Activated T-cell treated with anti-CD3 and anti-CD28 coated beads for 48 hours (primary cell): ENCODE data around the gene CXorf58.

Experiments
- DNase-seq: peaks from one replicate; pipeline ENCODE4 v3.0.0-alpha.2; 2020; ENCODE audit warnings: low read depth

CXorf58 gene

DNA sequence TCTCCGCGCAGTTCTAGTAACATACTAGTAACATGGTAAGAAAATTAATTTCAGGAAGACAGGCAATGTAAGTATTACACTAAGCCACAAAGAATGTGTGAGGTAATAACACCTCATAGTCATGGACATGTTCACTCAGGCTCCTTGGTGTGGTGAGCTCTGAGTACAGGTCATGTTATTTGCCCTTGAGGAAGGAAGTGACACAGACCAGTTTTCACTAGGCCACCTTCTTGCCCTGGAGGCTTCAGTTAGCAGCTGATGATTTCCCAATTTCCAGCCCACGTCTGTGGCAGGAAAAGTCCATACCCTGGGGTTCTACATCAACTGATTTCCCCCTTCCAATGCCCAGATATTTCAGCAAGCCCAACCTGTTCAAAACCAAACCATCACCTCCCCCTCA lies 6.7 kb upstream of the CXorf58 start:
- DNase-seq: no peak

DNA sequence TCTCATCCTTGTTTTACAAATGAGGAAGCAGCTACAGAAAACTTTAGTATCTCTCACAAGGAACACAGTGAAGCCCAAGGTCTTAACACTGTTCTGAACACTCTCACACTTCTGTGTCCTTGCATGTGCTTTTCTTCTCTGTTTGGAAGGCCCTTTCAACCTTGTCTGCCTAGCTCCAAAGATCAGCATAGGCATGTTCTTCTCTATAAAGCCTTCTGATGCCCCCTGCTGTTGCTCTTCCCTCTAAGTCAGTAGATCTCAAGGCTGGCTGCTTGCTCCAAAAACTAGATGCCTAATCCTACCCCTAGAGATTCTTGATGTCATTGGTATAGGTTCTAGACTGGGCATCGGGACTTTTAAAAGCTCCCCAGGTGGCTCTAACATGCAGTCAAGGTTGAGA lies 6.0 kb upstream of the CXorf58 start:
- DNase-seq: no peak

DNA sequence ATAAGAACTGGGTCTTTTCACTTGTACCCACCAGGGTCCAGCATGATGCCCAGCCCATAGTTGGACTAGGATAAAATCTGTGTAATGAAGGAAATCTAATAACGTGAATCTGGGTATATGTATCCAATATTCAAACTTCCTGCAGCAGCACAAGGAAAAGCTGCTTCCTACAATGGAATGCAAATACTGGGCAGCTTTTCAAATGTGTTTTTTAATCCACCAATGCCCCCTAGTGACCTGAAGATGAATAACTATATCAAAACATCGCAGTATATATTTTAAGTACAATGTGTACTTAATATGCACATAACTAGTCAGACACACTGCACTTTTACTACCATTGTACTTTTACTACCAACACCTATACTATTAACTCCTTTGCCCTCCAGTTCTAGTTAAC lies 5.4 kb upstream of the CXorf58 start:
- DNase-seq: no peak

DNA sequence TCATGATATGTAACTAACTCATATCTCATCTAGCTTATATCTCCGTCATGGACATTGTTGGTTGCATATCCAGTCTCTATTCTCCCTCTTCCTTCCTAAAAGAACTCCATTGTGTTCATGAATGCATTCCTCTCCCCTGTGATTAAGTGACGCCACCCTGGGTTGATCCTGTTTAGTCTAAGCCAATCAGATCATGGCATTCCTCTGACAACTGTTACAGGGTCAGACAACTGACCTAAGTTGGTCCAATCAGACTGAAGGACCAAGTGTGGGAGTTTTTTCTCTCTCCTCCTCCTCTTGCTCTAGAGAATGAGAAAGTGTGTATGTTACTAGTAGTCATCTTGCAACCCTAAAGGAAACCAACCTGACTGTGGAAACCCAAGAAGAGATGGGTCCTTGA lies 3.7 kb upstream of the CXorf58 start:
- DNase-seq: no peak

DNA sequence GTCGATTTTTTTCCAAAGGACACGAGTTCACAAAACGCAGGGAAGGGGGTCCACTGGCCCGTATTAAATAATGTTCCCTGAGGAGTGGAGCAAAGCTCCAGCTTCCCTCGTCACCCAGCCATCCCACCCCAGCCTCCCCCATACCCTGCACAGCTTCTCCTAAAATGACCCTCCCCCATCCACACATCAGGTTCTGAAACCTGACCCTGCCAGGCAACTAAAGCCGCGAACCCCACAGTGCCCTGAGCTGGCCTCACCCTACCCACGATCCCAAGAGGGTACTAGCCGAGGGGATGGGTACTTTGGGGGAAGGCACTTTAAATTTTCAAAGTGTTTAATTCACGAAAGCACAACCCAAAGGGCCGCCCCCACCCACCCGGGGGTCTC lies 702 bp upstream of the CXorf58 start:
- no peak for DNase-seq

DNA sequence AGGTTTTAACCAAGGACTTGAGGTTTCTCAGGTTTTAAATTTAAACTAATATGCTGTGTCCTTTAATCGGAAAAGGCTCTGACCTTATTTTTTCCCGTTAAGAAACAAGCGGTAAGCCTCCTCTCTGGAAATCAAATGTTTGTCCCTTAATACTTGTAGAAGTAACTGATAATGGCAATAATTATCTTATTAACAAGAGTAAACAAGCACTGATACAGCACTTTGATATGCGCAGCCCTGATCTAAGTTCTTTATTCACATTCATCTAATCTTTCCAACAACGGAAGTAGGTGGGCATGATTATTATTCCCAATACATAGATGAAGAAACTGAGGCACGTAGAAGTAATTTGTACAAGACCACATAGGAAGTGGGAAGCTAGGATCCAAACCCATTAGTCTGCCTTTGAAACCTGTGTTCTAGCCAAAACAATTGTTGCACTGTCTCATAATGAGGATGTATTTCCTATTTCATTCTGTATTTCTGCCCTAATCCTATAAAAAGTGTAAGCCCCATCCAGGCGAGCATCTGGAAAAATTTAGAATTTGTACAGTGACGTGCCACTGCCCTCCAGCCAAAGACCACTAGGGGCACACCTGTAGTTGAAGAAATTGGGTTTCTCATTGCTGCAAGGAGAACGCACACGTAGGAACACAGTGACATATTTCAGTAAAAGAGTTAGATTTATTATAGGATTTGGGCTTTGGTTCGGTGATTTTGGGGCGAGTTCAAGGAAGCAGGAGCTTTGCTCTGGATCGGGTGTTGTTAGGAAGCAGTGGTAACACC lies 606 bp downstream of the CXorf58 start:
- no peak for DNase-seq

DNA sequence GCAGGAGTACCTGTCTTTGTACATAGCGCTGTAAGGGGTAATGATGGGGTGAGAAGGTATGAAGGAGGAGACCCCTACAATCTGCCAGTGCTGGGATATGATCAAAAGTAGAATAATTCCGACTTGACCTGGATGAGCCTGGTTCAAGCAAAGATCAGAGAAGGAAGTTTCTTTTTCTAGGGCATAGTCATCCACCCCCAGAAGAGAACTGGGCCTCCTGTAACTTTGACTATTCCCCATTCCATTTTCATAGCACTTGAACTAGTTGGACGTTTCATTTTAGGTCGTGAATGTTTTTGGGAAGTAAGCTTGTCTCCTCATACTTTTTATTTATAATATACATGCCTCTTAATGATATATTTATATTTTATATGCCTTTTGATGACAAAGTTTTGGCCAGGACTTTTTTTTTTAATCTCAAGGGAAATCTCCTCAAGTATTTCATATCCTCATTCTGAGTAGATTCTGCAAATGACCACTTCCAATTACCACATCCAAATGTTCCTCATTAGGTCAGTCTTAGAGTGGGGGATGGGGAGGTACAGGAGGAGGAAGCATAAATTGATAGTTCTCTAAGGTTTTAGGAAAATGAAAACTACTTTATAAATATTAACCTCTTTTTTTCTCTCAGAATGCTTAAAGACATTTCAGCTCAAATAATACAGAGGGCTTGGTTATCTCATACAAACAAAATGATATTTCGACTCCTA lies 3.5 kb downstream of the CXorf58 start:
- no peak for DNase-seq

DNA sequence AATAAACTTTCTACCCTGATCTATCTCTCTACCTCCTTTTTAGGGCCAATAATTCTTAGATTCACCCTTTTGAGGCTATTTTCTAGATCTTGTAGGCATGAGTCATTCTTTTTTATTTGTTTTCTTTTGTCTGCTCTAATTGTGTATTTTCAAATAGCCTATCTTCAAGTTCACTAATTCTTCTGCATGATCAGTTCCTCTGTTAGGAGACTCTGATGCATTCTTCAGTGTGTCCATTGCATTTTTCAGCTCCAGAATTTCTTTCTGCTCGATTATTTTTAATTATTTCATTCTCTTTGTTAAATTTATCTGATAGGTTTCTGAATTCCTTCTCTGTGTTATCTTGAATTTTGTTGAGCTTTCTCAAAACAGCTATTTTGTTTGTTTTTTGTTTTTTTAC lies 11.3 kb downstream of the CXorf58 start:
- no peak for DNase-seq

DNA sequence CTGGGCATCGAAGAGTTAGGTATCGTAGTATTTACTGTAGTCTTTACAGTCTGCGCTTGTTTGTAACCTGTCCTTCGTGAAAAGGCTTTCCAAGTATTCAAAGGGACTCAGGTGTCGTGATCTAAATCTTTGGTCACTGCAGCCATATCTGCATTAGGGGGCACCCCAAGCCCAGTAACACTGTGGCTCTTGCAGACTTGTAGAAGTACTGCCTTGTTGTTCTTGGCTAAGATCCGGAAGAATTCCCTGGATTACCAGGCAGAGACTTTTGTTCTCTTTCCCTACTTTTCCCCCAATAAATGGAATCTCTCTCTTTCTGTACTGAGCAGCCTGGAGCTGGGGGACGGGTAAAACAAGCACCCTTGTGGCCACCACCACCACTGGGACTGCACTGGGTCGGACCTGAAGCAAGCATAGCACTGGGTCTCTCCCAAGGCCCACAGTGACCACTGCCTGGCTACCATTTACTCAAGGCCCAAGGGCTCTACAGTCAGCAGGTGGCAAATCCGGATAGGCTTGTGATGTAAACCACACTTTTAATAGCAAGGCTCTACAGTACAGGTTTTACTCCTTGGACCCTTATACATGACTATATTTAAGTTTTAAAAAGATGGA lies 12.0 kb downstream of the CXorf58 start:
- DNase-seq: no peak

DNA sequence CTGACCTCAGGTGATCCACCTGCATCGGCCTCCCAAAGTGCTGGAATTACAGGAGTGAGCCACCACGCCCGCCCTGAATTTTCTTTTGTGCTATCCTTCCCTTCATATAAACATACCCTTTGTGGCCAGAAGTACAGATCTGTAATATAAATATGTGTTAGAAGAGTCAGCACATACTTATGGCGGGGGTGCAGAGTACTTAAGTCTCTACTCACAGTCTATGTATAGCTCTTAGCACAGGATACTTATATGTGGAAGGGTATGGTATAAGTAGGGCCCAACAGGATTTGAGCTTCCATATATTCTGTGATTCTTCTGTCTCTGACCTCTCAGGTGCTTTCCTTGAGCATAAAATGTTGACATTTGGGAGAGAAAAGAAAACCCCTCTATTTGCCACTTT lies 18.2 kb downstream of the CXorf58 start:
- no peak for DNase-seq

DNA sequence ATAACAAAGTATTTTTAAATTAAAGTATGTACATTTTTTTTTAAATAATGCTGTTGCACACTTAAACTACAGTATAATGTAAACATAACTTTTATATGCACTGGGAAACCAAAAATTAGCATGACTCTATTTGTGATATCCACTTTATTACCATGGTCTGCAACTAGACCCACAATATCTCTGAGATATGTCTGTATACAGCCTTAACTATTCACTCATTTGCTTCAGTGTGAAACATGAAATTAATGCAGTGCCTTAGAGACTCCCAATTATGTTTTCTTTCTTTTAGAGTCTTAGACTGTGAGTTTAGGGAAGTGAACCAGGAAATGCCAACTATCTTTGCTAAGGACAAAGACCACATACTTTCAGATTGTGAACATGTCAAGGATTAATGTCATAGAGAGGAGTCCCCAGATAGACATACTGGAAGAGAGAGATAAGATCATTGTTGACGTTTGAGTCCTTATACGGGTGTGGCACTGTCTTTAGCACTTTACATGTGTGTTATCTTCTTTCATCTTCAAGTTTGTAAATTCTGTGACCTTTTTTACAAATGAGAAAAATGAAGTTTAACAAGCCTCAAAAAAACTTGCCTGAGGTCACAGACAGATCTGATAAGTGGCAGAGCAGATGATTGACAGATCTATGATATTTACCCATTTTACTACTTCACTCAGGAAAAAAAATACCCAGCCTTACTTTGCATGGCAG lies 23.2 kb downstream of the CXorf58 start:
- DNase-seq: no peak

DNA sequence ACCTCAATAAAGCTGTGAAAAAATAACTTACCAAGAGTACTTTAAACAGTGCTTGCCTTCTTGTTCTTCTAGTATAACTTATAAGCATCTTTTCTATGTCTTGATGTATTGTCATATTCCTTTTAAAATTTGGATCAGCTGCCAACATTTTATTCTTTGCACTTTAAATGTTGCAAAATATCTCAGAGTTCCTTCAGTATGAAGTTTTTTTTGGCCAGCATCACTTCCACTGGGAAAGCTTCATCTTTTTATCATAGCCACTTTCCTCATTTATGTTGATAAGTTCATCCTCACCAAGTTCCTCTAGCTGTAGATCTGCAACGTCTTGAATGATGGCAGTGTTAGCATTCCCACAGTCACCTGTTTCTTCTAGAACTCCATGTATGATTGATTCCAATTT lies 24.2 kb downstream of the CXorf58 start:
- no peak for DNase-seq

DNA sequence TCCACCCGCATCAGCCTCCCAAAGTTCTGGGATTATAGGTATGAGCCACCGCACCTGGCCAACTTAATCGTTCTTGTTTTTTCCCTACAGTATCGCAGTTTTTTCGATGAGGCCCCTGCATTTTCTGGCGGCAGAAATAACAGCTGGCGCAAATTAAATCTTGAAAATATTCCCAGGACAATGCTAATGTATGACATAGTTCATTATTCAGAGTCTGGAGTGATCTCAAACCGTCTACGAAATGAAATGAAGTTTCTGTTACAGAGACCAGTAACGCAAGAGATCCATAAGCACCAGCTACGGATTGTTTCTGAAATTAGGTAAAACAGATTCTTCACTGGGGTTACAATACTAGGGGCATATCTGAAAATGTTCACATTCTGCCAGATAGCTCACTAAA lies 27.3 kb downstream of the CXorf58 start:
- no peak for DNase-seq

DNA sequence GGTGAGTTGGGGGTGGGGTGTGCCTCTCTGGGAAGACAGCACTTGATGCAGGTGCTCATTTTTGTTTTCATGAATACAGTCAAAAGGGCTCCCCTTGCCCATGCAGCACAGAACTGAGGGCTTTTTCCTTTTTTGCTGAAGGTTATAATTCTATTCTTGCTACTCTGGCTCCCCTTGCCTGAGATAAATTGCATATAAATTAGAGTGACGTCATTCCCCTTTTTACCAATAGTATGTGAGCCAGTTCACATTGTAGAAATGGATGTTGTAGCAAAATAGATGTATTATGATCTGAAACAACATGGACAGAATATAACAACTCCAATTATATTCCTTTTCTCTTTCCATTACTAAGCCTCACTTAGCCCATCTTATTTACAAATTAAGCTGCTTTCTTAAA lies 28.4 kb downstream of the CXorf58 start:
- DNase-seq: no peak

DNA sequence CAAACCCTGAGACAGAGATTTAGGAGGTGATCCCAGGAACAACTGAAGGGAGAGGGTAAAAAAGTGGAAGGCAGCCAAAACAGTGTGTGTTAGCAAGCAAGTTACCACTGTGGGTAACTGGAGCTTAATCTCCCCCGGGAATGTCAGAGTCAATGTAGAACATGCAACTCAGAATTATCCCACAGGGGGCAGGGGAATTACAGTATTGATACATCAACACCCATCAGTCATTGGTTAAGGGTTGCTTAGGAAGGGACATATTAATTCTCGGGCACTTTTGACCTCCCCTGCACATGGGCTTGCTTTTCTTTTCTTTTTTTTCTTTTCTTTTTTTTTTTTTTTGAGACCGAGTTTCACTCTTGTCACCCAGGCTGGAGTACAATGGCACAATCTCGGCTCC lies 29.3 kb downstream of the CXorf58 start:
- no peak for DNase-seq

DNA sequence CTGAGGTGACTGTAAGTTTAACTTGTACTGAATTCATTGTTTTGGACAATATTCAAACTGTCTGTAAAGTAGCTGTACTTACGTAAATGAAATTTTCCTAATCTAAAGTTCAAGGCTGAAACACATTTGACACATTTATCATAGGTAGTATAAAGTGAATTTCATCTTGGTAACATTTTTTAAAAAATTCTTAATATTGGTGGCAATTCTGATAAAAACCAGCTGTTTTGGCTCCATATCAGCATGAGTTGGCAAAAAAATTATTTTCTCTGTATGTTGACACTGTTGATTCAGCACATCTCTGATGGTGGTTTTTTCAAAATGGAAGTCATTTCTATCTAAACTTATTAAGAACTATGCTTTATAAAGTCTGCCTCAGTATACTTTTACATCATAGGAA lies 30.9 kb downstream of the CXorf58 start:
- DNase-seq: no peak

DNA sequence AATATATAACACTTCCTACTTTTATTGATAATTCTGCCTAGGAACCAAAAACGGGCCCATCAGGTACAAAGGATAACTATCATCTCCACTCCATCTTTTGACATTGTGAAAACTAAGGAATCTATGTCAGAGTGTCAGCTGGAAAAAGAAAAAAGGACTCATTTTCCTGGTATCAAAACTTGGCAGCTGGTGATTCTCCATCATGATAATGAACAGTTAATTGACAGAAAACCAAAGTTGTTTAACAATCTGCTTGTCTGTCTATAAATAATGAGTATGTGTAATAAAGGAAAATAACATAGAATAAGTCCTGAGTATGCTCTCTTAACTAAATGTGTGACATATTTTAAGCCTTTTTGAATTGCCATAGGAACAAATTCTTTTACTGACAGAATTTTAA lies 31.4 kb downstream of the CXorf58 start:
- no peak for DNase-seq

DNA sequence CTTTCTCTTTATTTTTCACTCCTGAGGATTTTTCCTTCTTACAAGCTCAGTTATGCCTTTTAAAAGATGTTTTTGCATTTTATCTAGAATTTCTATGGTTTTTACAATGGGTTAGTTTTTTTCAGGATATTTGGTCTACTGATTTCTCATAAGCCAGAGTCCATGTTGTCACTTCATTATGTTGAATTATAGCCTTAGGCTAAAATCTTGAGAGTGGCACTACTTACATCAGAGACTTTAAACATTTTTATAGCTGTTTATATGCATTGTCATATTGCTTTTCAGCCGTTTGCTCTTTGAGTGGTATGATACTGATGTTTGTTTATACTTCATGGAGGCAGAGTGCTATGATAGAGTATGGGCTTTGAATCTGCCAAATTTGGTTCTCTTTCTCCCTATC lies 36.4 kb downstream of the CXorf58 start:
- DNase-seq: no peak

DNA sequence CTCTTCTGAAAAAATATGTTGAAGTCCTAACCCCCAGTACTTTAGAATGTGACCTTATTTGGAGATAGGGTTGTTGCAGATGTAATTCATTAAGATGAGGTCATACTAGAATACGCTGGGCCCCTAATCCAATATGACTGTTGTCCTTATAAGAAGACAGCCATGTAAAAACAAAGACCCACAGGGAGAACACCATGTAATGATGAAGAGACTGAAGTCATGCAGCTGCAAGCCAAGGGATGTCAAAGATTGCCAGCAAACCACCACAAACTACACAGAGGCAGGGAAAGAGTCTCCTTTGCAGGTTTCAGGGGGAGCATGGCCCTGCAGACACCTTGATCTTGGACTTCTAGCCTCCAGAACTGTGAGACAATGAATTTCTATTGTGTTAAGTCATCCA lies 37.4 kb downstream of the CXorf58 start:
- DNase-seq: no peak

DNA sequence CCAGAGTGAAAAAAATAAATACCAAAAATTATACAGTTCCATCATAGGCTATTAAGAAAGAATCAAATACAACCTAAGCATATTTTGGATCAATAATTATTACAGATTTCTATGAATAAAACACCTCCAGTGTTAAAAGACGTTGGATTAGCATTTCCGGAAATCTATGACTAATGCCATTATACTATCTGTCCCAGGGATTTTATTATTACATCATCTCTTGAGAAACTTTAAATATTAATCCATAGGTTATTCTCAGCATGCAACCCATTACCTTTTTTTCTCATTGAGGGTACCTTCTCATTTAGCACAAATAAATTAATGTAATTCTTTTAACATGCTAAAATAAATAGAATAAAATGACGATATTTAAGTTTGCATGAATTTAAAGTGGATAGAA lies 44.6 kb downstream of the CXorf58 start:
- DNase-seq: no peak

DNA sequence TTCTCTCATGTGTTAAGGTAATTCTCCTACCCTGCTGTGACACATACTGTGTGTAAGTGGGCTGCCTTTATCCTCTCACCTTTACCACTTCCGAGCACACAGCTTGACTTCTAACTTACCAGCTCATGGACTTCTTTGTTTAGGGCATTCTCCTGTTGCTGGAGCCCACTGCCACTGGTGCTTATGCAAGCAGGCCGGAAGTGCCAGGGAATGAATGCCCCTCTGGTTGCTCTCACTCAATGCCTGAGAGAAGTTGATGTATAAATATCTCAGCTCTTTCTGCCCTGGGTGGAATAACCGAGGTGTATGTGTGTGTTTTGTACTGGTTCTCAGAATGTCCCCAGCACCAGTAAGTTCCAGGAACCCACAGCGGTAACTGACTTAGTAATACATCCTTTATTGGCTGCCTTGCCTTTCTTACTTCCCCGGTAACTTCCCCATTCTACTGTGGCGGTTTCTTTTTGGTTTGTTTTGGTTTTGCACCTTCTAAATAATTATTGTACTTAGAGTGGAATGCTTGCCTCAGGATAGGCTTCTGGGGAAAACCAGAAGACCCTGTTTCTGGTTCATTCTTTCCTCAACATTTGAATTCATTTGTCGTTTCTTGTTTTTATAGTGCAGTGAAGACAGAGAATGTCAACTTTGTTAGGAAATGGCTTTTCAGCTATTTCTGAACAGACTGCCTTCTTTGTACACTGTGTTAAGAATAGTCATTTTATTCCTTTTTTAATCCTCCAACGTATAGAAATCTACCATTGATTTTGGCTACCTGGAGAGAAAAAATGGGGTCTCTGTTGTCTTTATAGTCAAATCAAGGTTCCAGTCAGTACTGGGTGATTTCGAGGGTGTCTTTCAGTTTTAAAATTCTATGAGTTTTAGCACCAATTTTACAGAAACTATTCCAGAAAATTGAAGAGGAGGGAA lies 45.4 kb downstream of the CXorf58 start:
- no peak for DNase-seq

DNA sequence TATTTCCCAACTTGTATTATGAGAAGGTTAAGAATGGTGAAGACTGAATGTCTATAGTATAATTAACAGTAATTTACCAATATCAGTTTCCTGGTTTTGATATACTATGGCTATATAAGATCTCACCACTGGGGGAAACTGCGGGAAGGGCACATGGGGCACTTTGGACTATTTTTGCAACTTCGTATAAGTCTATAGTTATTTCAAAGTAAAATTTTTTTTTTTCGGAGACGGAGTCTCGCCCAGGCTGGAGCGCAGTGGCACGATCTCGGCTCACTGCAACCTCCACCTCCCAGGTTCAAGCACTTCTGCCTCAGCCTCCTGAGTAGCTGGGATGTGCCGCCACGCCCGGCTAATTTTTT lies 46.1 kb downstream of the CXorf58 start:
- no peak for DNase-seq
